Measurements from ENCODE around the gene GP9.
A peak's percentile ranks its signal among the peaks of the same experiment; 100 is the strongest.

The GP9 gene

DNA sequence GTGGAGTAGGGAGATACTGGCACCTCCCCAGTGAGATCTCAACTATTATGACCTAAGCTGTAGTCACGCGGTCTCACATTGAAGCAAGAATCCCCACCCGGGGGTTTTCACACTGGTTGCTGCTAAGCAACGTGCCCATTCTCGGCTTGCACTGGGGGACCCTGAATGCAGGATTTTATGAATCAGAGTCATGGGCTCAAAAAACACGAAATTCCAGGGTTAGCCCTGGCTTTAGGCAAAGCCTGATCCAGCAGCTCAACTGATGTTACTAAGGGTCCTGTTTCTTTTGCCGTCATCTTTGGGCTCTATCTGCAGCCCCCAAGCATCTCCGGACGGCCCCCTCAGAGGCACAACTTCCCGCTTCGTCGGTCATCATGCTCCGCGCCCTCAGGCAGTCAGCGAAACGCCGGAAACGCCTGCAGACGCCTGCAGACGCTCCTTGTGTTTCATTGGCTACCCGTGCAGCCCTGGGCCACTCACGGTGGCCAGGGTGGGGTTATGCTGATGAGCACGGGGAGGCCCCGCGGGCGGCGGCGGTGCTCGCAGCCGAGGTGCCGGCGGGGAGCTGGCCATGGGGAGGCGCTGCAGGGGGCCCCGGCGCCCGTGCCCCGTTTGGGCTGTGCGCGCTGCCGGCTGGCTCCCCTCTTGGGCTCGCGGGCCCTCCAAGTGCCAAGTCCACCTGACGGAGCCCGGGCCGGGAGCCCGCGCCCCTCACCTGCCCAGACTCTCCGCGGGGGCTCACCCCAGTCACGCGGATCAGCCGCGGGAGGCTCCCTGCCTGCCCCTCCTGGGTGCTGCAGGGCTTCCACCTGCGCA is 33.6 kb upstream of the GP9 start:
- Histone ChIP-seq H3F3A (ENCODE audit: low read depth) (no peaks in the 10 kb centered on the region), H3K9me3 (ENCODE audit: insufficient read depth, low read depth, low read length) (no peaks in the 10 kb centered on the region), H3K4me1 (ENCODE audit: insufficient read depth, low read length, poor library complexity, severe bottlenecking) (peaks cover 16% of the 10 kb centered on the region), H3K36me3 (ENCODE audit: insufficient read depth, low read length) (no peaks in the 10 kb centered on the region), H3K9ac (ENCODE audit: low read depth, low read length, poor library complexity, severe bottlenecking) (peak overlapping the region; percentile 78), H3K9me2 (replicated peaks; ENCODE audit: low read depth, low read length) (no peaks in the 10 kb centered on the region), H3K4me2 (ENCODE audit: low read depth, low read length, poor library complexity, severe bottlenecking) (peak overlapping the region; percentile 98), H3K79me2 (ENCODE audit: insufficient read depth, low read length) (peaks cover 13% of the 10 kb centered on the region; the same call in 1 of the 2 replicates), H4K20me1 (ENCODE audit: insufficient read depth, low read length, poor library complexity, severe bottlenecking) (no peaks in the 10 kb centered on the region), H2AFZ (ENCODE audit: low read length) (peak overlapping the region; percentile 98), H3K27me3 (ENCODE audit: insufficient read depth, low read length, poor library complexity, severe bottlenecking) (no peaks in the 10 kb centered on the region), H3K4me3 (ENCODE audit: low read length, poor library complexity, severe bottlenecking) (peak overlapping the region; percentile 74)
- TF ChIP-seq, protein P1, sequence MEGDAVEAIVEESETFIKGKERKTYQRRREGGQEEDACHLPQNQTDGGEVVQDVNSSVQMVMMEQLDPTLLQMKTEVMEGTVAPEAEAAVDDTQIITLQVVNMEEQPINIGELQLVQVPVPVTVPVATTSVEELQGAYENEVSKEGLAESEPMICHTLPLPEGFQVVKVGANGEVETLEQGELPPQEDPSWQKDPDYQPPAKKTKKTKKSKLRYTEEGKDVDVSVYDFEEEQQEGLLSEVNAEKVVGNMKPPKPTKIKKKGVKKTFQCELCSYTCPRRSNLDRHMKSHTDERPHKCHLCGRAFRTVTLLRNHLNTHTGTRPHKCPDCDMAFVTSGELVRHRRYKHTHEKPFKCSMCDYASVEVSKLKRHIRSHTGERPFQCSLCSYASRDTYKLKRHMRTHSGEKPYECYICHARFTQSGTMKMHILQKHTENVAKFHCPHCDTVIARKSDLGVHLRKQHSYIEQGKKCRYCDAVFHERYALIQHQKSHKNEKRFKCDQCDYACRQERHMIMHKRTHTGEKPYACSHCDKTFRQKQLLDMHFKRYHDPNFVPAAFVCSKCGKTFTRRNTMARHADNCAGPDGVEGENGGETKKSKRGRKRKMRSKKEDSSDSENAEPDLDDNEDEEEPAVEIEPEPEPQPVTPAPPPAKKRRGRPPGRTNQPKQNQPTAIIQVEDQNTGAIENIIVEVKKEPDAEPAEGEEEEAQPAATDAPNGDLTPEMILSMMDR (conservative IDR thresholded peaks at IDR 0.05; ENCODE audit: low read length) = peak; percentile 72
- TF ChIP-seq EZH2phosphoT487 (IDR thresholded peaks at IDR 0.05; ENCODE audit: borderline replicate concordance) = no peak

DNA sequence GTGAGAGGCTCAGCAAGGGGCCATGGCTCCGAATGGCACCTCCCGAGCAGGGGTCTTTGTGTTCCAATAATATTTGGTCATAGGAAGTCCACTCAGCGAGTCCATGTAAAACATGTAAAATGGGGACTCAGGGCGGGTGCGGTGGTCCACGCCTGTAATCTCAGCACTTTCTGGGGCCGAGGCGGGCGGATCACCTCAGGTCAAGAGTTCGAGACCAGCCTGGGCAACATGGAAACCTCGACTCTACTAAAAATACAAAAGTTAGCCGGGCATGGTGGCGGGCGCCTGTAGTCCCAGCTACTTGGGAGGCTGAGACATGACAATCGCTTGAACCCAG is 33.1 kb upstream of the GP9 start:
- Histone ChIP-seq H3K4me2 (ENCODE audit: low read depth, low read length, poor library complexity, severe bottlenecking) (peak overlapping the region; percentile 98), H3K9me3 (ENCODE audit: insufficient read depth, low read depth, low read length) (no peaks in the 10 kb centered on the region), H3F3A (ENCODE audit: low read depth) (no peaks in the 10 kb centered on the region), H3K9me2 (replicated peaks; ENCODE audit: low read depth, low read length) (no peaks in the 10 kb centered on the region), H3K27me3 (ENCODE audit: insufficient read depth, low read length, poor library complexity, severe bottlenecking) (no peaks in the 10 kb centered on the region), H2AFZ (ENCODE audit: low read length) (peak overlapping the region; percentile 98), H3K36me3 (ENCODE audit: insufficient read depth, low read length) (no peaks in the 10 kb centered on the region), H3K9ac (ENCODE audit: low read depth, low read length, poor library complexity, severe bottlenecking) (peak overlapping the region; percentile 54), H3K79me2 (ENCODE audit: insufficient read depth, low read length) (peaks cover 13% of the 10 kb centered on the region; the same call in 1 of the 2 replicates), H3K4me1 (ENCODE audit: insufficient read depth, low read length, poor library complexity, severe bottlenecking) (peaks cover 16% of the 10 kb centered on the region), H4K20me1 (ENCODE audit: insufficient read depth, low read length, poor library complexity, severe bottlenecking) (no peaks in the 10 kb centered on the region), H3K4me3 (ENCODE audit: low read length, poor library complexity, severe bottlenecking) (peak overlapping the region; percentile 74)
- no peak for TF ChIP-seq EZH2phosphoT487 (IDR thresholded peaks at IDR 0.05; ENCODE audit: borderline replicate concordance)
- TF ChIP-seq, protein P1 (conservative IDR thresholded peaks at IDR 0.05; ENCODE audit: low read length) = no peak

GRCh38 chr3:129028866-129029265 is 31.7 kb upstream of the GP9 start:
- H3K36me3 ChIP-seq (ENCODE audit: insufficient read depth, low read length) = no peaks in the 10 kb centered on the region
- H3K9me2 ChIP-seq (replicated peaks; ENCODE audit: low read depth, low read length) = no peaks in the 10 kb centered on the region
- no peaks in the 10 kb centered on the region for H4K20me1 ChIP-seq (ENCODE audit: insufficient read depth, low read length, poor library complexity, severe bottlenecking)
- H3K4me3 ChIP-seq (ENCODE audit: low read length, poor library complexity, severe bottlenecking) = no peak overlapping the region
- H2AFZ ChIP-seq (ENCODE audit: low read length) = no peak overlapping the region
- H3F3A ChIP-seq (ENCODE audit: low read depth) = no peaks in the 10 kb centered on the region
- no peak overlapping the region for H3K9ac ChIP-seq (ENCODE audit: low read depth, low read length, poor library complexity, severe bottlenecking)
- peaks cover 16% of the 10 kb centered on the region for H3K4me1 ChIP-seq (ENCODE audit: insufficient read depth, low read length, poor library complexity, severe bottlenecking)
- TF ChIP-seq, protein P1 (conservative IDR thresholded peaks at IDR 0.05; ENCODE audit: low read length) = no peak
- no peak for TF ChIP-seq EZH2phosphoT487 (IDR thresholded peaks at IDR 0.05; ENCODE audit: borderline replicate concordance)
- H3K79me2 ChIP-seq (ENCODE audit: insufficient read depth, low read length) = peaks cover 13% of the 10 kb centered on the region; the same call in 1 of the 2 replicates
- H3K27me3 ChIP-seq (ENCODE audit: insufficient read depth, low read length, poor library complexity, severe bottlenecking) = no peaks in the 10 kb centered on the region
- no peaks in the 10 kb centered on the region for H3K9me3 ChIP-seq (ENCODE audit: insufficient read depth, low read depth, low read length)
- no peak overlapping the region for H3K4me2 ChIP-seq (ENCODE audit: low read depth, low read length, poor library complexity, severe bottlenecking)

All from Loucy (cell line).